HG02623 (cell line): Measurements from ENCODE around the gene CACNA1C.
"Not testable (repeated sequence)": the region's sequence is repeated elsewhere in the genome, so short reads cannot be mapped to it uniquely, and the experiment has no call there.

Experiments used
- ATAC-seq: cut with Tn5 transposase; IDR thresholded peaks from one replicate; pipeline ENCODE4 v1.9.1; 2021; ENCODE audit warnings: moderate library complexity; ENCODE audit not compliant: unreplicated experiment

Gene CACNA1C

DNA sequence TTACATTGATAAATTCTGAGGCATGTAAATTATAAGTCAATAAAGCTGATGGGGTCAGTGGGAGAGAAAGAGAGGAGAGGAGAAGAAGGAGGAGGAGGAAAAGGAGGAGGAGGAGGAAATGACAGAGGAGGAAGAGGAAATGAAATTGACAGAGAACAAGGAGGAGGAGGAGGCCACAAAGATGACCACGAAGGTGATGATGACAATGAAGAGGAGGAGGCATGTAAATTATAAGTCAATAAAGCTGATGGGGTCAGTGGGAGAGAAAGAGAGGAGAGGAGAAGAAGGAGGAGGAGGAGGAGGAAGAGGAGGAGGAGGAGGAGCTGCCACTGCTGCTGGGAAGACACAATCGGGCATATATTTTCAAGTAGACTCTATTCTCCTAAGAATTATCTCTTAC is 438.6 kb downstream of the CACNA1C start:
- not testable (repeated sequence) for ATAC-seq

DNA sequence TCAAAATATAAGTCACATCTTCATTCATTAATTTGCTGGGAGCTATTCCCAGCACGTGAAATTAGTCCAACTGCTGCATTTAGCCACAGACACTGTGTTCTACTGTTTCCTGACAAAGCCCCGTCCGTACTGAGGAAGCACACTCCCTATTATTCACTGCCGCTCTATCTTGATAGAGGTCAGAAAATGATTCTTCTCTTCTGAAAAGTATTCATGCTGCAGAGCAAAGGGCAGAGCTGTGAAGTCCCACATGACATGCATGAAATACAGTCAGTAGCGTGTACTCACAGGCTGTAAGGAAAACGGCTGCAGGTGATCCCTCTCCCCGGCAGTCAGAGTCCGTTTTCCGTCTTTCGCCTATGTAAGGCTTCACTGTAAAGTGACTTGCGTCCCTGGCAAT is 439.4 kb downstream of the CACNA1C start:
- no peak for ATAC-seq

DNA sequence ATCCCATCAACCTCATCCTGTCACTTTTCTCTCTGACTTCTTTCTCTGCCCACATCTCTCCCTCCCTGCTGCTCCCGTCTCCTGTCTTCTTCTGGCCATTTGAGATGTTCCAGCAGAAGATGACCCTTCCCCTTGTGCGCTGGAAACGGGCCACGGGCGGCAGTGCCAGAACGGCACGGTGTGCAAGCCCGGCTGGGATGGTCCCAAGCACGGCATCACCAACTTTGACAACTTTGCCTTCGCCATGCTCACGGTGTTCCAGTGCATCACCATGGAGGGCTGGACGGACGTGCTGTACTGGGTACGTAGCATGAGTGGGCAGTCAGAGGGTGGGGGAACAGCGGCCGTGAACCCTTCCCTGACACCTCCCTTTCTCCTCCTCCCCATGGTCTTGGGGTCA is 440.3 kb downstream of the CACNA1C start:
- ATAC-seq = no peak

DNA sequence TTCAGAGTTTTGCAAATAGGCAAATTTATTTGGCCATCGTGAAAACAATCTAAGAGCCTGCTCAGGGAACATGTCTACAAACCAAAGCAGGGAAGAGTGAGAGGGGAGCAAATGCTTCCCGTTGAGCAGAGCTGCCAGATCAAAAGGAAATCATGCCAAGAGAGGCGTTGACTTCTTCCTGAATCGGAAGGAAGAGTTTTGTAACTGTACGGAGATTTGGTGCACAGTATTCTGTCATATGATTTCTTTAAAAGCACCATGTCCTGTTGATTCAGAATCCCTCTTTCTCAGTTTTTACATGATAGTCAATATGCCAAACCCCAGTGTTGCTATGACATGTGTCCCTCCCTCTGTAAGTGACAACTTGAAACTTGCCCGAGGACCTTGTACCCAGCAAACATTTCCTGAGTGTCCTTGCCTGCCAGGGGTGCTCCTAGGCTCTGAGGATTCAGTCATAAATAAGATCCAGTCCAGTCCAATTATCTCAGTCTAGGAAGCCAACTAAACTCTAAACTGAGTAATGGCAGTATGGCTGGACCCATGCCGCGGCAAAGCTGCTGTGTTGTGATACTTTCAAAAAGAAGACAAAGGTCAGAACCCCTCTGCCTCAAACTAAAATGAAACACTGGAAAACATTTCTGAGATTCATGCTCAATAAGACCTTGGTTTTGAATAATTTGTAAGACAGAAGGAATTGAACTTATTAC is 441.9 kb downstream of the CACNA1C start:
- no peak for ATAC-seq

DNA sequence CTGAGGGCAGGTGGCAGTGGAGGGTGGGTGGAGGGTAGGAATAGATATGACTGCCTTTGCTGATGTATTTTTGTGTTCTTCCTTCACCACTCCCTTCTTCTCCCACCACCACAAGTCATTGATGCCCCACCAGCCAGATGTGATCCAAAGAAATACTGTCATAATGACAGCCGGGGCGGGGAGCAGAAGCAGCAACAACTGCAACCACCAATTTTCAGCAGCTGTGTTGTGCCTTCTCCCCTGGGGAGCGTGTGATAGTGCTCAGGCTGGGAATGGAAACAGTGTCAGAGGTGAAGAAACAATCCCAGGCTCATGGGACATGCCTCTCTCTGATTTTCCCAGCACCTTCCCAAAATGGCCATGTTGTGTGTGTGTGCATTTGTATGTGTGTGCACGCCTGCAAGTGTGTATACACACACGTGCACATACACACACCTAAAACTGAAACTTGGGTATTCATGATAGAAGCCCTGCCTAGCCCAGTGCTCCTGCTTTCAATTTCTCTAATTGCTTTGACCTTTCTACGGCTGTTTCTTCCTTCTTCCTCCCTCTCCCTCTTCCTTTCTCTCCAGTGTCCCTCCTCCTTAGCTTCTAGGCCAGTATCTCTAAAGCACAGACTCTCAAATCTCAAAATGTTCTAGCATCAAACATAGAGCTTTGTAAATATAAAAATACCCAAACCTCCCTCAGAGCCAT is 442.8 kb downstream of the CACNA1C start:
- ATAC-seq = no peak

DNA sequence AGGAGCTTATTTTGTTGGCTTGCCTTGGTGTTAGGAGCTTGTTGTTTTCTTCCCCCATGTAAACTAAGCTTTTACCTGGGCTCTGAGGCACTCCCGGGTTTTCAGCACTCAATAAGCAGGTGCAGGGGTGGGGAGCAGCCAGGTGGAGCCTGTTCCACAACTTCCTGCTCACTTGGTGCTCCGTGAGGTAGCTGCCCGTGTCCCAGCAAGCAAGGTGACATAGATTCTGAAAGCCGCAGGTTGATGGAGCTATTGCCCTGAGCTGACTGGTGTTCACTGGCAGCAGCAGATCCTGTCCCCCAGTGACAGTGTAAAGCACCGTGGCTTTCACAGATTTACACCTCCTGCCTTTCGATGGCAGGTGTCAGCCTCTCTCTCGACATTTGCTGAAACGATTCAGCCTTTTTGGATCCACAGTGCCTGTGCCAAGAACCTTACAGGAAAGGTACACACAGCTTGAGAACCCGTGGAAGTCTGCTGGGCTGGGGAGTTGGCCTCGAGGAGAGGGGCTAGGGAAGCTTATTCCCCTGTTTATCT is 446.2 kb downstream of the CACNA1C start:
- ATAC-seq = no peak

DNA sequence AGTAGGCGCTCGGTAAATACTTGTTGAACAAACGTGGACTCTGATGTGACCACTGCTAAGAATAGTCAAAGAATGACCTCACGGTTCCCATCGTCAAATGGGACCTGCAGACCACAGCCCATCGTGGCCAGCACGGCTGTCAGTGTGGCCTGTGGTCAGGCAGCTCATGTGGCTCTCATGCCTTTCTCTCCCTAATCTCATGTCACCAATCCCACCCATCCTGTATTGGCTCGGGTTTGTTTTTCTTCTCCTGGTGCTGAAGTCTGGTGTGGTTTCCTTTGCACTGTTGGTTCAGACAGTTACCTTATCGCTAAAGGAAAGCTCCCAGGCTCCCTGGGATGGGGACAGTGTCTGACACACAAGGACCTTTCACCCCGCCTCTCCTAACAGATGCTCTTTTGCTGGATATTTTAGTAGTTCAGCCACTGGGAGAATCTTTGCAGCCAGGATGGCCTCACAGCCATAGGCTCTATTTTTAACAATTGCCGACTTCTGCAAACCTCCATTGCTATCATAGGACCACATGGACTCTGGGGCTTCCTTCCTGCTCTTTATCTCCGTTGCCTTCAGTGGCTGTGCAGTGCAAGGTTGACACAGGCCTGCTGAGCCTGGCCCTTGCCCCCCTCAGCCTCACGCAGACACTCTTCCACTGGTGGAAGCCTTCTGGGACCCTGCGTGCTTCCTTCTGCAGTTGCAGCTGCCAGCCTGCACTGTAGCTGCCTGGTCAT is 448.8 kb downstream of the CACNA1C start:
- ATAC-seq = no peak

DNA sequence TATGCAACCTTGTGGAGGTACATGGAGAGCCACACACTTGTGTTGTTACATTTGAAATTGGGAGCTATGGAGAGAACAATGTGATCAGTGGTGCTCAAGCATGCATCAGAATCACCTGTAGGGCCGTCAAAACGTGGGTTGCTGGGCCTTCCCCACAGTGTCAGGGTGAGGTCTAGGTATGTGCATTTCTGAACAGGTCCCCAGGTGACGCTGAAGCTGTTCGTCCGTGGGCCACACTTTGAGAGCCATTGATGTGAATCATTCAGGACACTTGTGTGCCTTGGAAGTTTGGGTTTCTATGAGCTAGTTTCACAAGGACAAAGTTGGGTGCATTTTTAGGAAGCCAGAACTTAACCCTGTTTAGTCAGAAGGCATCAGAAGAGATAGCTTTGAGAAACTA is 450.2 kb downstream of the CACNA1C start:
- no peak for ATAC-seq

DNA sequence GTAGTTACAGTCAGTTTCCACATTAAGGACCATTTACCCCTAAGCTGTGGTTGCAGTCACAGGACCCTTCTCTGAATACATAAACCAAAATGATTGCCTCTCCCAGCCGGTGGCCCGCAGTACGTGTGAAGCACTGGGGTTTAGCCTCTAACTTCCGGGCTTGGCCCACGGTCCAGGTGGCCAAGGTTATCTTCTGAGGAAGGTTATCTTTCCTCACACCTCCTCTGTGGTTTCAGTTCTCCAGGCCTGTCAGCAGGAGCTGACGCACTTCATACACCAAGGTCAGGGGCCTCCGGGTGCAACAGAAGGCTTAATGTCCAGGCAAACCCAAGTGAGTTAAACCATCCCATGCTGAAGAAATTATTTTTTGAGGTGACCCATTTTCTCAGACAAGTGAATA is 451.0 kb downstream of the CACNA1C start:
- no peak for ATAC-seq

DNA sequence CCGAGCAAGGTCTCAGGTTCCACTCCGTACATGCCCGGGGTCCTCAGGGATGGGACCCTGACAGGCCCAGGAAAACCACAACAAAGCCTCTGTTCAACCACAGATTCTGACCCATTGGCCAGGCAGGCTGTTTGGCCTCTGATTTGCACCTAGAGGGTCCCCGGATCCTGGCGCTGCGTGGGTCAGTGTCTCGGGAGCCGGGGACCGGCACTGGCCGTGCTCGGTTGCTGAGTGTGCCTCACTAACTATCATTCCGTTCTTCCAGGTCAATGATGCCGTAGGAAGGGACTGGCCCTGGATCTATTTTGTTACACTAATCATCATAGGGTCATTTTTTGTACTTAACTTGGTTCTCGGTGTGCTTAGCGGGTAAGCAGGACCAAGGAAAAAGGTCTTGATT is 451.8 kb downstream of the CACNA1C start:
- ATAC-seq = no peak

DNA sequence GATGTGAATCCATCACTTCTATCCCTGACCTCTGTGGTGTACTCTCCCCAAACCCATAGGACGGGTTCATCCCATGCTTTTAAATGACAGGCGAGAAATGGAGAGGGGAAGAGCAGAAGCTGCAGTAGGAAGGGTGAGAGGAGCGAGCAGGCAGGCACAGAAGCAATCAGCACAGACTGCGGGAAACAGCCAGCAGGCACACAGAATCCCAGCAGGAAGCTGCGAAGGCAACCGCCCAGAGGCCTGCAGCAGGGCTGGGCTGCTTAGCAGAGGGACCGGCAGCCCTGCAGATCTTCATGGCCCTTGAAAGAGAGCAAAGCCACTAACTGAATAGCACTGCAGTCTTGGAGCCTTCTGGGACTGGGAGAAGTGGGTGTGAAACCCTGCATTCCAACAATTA is 455.0 kb downstream of the CACNA1C start:
- no peak for ATAC-seq

DNA sequence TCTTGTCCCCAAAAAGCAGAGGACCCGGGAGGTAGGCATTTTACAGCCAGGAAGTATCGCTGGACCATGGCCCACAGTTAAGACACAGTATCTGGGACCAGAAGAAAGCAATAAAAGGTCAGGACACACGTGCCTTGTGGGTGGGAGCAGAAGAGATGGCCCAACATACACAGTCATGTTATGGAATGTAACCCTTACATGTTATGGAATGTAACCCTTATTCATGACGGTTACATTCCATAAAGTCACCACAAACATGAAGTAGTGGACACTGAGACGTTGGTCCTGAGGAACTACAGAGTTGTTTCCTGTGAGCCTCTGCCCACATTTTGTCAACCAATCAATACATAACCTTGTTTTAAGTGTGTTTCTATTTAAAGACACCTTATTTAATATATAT is 456.4 kb downstream of the CACNA1C start:
- ATAC-seq = no peak

DNA sequence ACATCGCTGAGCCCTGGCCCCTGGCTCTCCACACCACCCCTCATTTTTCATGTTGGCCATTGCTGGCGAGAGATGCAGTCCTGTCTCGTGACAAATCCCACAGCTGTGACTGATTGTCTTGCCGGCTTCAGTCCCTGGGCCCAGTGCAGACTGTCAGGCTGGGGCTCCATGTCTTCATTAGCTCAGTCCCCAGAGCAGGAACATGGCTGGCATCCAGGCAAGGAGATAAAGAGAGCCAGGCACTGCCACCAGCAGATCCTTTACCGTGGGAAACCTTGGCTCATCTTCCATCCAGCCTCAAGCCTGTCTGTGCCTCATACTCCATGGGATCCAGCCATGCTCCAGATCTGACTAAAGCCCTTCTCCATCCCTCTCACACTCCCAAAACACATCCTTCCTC is 457.3 kb downstream of the CACNA1C start:
- ATAC-seq = no peak

DNA sequence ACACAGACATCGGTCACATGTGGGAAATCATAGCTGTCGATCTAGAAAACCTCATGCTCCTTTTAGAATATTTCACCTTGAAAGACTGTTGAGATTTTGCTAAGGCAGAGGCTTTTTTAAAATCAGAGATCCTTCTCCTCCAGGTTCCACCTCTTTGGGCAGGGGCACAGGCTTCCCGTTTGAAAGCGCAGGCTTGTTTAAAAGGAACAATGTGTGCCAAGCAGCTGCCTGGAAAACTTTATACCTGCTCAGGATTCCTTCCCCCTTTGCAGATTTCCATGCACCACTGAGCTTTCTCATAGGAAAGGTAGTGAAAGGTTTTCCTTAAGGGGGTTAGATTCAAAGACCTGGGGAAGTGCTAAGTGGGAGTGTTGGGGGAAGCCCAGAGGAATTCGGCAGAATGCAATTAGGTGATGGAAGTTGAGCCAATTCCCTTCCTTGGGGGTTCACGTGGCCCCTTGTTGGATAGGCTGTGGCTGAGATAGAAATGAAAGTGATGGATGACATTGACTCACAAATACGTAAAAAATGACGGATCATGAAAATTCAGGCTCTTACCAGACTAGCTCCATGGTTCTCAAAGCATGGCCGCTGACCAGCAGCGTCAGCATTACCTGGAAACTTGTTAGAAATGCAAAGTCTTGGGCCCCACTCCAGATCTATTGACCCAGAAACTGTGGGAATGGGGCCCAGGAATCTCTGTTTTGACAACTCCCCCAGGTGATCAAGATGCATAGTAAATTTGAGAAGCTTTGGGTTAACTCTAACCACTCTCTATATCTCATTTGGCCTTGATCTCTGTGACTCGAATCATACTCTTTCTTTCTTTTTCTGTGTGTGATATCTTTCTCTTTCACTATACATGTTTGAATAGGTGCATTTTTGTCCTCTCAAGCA is 460.6 kb downstream of the CACNA1C start:
- ATAC-seq = no peak

DNA sequence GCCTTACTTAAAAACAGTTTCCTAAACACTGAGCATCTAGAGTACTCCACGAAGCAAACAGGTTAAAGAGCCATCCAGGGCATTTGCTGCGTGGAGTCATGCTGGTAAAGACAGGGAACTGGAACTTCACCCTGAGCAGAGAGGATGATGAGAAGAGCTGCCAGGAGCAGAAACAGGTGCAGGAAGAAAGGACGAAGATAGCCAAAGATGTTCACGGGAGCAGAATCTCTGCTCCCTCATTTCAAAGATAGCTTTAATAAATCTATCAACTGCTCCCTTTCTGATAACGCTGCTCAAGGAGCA is 461.2 kb downstream of the CACNA1C start:
- no peak for ATAC-seq

DNA sequence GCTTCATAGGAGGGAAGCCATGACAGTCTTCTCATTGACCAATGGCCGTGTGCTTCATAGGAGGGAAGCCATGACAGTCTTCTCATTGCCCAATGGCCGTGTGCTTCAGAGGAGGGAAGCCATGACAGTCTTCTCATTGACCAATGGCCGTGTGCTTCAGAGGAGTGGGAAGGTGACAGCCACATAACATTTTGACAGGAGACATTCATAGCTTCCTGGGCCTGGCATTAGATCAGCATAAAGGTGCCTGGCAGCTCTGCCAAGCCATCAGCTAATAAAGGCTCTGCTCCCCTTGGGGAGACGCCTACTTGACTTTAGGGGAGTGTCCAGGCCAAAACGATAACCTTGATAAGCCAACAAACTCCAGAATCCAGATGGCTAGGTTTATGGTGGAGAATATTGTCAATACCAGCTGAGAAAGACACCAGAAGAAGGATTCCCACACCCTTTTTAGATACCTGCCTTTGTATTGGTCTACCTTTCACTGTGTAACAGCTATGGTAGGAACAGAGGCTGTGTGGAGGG is 468.0 kb downstream of the CACNA1C start:
- no peak for ATAC-seq

DNA sequence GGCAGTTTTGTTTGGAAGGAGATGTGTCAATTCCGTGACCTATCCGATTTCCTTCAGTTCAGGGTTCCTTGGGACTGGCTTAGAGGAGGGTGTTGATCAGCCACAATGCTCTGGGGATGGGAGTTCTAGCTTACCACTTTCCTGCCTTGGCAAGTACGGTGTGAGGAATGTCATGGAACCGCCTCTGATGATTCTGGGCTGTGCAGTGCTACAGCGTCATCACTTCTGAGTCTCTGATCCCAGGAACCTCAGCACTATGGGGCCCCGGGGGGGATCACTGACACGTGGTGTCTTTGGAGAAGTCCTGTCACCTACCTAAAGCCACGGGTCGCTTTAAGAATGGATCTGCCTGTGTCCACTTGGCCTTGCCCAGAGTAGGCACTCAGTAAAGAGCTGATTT is 470.5 kb downstream of the CACNA1C start:
- no peak for ATAC-seq

DNA sequence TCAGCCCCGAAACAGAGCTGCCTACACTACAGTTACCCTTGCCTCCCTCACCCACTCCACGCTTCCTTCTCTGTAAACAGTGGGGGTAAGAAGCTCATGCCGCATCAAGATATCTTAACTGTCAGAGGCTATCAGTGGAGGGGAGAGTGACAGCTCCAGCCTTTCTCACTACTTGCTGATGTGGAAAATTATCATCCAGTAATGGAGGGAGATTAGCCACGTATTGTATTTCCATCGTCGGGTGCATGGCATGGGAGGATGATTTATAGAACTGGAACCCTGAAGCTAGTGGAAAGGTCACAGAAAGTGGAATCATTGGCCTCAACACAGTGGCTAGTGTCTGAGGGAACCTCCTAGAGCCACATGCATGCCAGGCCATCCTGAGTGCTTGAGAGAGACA is 471.1 kb downstream of the CACNA1C start:
- no peak for ATAC-seq

DNA sequence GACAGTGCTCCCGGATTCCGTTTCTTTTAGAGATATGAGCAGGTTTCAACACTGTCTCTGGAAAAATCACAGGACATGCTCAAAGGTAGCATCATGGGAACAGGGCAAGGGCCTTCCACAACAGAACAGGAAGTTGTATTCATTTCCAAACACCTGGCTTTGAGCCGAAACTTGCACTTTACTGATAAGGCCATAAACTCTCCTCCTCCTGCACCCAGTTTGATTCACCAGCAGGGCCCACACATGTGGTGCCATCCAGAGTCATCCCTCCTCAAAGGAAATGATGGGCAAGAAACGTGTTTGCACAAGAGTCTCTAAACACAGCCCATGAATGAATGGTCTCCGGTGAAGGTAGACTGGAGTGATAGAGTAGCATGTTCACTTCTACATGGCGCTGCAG is 473.6 kb downstream of the CACNA1C start:
- ATAC-seq = no peak

DNA sequence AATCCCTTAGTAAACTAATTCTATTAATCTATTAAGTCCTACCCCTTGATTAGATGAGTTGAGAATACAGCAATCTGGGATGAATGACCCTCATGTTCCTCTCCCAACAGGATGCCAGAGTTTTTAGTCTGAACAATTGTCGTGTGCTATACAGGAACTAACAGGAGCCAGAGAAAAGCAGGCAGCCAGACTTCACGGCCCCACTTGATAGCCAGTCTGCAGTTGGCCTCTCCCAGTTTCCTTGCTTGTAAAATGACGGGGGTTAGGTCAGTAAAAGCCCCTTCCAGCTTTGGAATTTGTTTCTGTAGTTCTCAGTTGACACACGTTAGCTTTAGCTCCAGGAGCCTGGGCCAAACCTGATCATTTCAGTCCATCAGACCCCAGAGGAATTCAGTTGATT is 475.2 kb downstream of the CACNA1C start:
- no peak for ATAC-seq

DNA sequence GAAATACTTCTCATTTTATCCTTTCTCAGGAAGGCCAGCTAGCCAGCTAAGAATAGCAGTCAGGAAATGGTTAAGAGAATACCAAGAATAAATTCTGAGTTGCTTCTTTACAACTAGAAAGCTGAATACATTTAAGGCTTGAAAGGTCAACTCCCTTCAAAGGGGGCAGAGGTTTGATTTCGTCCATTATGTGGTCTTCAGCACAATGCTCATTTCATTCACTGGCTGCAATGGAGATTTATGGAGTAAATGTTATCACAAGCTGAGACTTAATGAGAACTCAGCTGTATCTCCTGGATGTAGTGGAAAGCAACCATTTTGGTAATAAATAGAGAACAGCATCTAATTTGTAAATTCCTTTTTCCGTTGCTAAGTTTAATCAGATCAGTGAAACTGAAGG is 477.0 kb downstream of the CACNA1C start:
- ATAC-seq = no peak
